WERI-Rb-1 (cell line): ENCODE measurements around the gene CASP8.

ENCODE experiments used
- DNase-seq: peaks from one replicate; pipeline ENCODE4 v3.0.0-alpha.2; 2020
- H3K27ac ChIP-seq: fragments of 250-450 bp; sonication (Bioruptor Pico); 2 replicates; pipeline ENCODE4 v1.5.1; 2020; ENCODE audit warnings: mild to moderate bottlenecking, moderate library complexity
- H3K27me3 ChIP-seq: fragments of 250-450 bp; sonication (Bioruptor Pico); 2 replicates; pipeline ENCODE4 v1.5.1; 2021; ENCODE audit warnings: mild to moderate bottlenecking, low read depth, moderate library complexity; ENCODE audit not compliant: insufficient read depth, severe bottlenecking
- H3K36me3 ChIP-seq: fragments of 250-450 bp; sonication (Bioruptor Pico); 2 replicates; pipeline ENCODE4 v1.5.1; 2020; ENCODE audit warnings: mild to moderate bottlenecking, moderate library complexity
- H3K4me3 ChIP-seq: 2 replicates; pipeline ENCODE4 v1.5.1; 2011; ENCODE audit warnings: low read depth, mild to moderate bottlenecking, control low read depth, low read length
- H3K9me3 ChIP-seq: fragments of 250-450 bp; sonication (Bioruptor Pico); 2 replicates; pipeline ENCODE4 v1.5.1; 2021; ENCODE audit warnings: mild to moderate bottlenecking, moderate library complexity; ENCODE audit not compliant: severe bottlenecking
- TF ChIP-seq, protein P1 (sequence below): IDR thresholded peaks from 2 replicates; pipeline ENCODE4 v1.5.1; 2011; ENCODE audit warnings: low read depth, mild to moderate bottlenecking, control low read depth, inconsistent platforms, low read length

Gene CASP8

DNA sequence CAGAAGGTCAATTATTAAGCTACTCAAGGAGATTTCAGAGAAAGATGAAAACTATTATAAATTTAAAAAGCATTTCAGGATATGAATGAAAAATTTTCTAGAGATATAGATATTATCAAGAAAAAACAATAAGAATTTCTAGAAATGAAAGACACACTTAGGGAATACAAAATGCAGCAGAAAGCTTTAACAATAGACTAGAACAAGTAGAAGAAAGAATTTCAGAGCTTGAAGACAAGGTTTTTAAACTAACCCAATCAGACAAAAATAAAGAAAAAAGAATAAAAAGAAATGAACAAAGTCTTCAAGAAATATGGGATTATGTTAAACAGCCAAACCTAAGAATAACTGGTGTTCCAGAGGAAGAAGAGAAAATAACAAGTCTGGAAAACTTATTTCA is 62.4 kb downstream of the CASP8 start:
- Histone ChIP-seq H3K27me3 (no peaks in the 10 kb centered on the region), H3K36me3 (no peaks in the 10 kb centered on the region), H3K4me3 (no peak overlapping the region), H3K9me3 (peaks cover 17% of the 10 kb centered on the region), H3K27ac (no peak overlapping the region)
- DNase-seq = no peak
- TF ChIP-seq, protein P1, sequence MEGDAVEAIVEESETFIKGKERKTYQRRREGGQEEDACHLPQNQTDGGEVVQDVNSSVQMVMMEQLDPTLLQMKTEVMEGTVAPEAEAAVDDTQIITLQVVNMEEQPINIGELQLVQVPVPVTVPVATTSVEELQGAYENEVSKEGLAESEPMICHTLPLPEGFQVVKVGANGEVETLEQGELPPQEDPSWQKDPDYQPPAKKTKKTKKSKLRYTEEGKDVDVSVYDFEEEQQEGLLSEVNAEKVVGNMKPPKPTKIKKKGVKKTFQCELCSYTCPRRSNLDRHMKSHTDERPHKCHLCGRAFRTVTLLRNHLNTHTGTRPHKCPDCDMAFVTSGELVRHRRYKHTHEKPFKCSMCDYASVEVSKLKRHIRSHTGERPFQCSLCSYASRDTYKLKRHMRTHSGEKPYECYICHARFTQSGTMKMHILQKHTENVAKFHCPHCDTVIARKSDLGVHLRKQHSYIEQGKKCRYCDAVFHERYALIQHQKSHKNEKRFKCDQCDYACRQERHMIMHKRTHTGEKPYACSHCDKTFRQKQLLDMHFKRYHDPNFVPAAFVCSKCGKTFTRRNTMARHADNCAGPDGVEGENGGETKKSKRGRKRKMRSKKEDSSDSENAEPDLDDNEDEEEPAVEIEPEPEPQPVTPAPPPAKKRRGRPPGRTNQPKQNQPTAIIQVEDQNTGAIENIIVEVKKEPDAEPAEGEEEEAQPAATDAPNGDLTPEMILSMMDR = no peak

- Histone ChIP-seq H3K27me3 (no peaks in the 10 kb centered on the region), H3K27ac (no peak overlapping the region), H3K36me3 (no peaks in the 10 kb centered on the region), H3K4me3 (no peak overlapping the region), H3K9me3 (peaks cover 12% of the 10 kb centered on the region)
- DNase-seq = no peak
- TF ChIP-seq, protein P1 = no peak
Observed at GRCh38 chr2:201327678-201328077, 67.3 kb downstream of the CASP8 start.

GRCh38 chr2:201329409-201329808 is 69.1 kb downstream of the CASP8 start:
- DNase-seq = no peak
- H3K27me3 ChIP-seq = no peaks in the 10 kb centered on the region
- H3K27ac ChIP-seq = no peak overlapping the region
- no peak overlapping the region for H3K4me3 ChIP-seq
- peaks cover 8% of the 10 kb centered on the region for H3K9me3 ChIP-seq
- no peaks in the 10 kb centered on the region for H3K36me3 ChIP-seq
- TF ChIP-seq, protein P1 = no peak
